Natural killer cell treated with Interleukin-12 subunit alpha and Interleukin-12 subunit beta and Interleukin-15 and Interleukin-18, amount 100 ng/mL, for 72 hours (primary cell): ENCODE results near the gene MGA. TPM values are rescaled to one million over a fixed set of nuclear protein-coding genes. Genes with fewer than 3 reads are reported as not detected.

Experiments used
- ATAC-seq, 2 donors: fragments of 150-1000 bp; cut with Tn5 transposase in 1 of 2; sonication (Bioruptor Pico), chemical (Tn5 transposase) in 1 of 2; 2 replicates each; pipeline ENCODE4 v1.10.0; 2021
- DNase-seq: peaks from one replicate; pipeline ENCODE4 v3.0.0; 2022; ENCODE audit warnings: low spot score
- H3K27ac Mint-ChIP-seq, 2 donors: 1 replicate in 1 of 2; 2 replicates in 1 of 2; pipeline ENCODE4 v1.8.0; 2022; ENCODE audit warnings: mixed read lengths in 2 of 2, mild to moderate bottlenecking in 1 of 2, moderate library complexity in 1 of 2
- H3K27me3 Mint-ChIP-seq, 2 donors: 1 replicate in 1 of 2; 2 replicates in 1 of 2; pipeline ENCODE4 v1.8.0; 2022; ENCODE audit warnings: mixed read lengths in 2 of 2
- H3K36me3 Mint-ChIP-seq: one replicate; pipeline ENCODE4 v1.8.0; 2022; ENCODE audit warnings: mixed read lengths
- H3K4me1 Mint-ChIP-seq, 2 donors: 1 replicate in 1 of 2; 2 replicates in 1 of 2; pipeline ENCODE4 v1.8.0; 2022; ENCODE audit warnings: low read depth in 2 of 2, mixed read lengths in 2 of 2, mild to moderate bottlenecking in 1 of 2
- H3K4me3 Mint-ChIP-seq: one replicate; pipeline ENCODE4 v1.8.0; 2022; ENCODE audit warnings: mixed read lengths
- H3K9me3 Mint-ChIP-seq: 2 replicates; pipeline ENCODE4 v1.8.0; 2022; ENCODE audit warnings: mixed read lengths
- total RNA-seq, 2 donors: library from RNA; stranded (reverse); gene quantifications; one replicate each; pipeline ENCODE4 v1.2.3, GENCODE V29; 2022

MGA gene
- total RNA-seq, 2 donors from 2014 or later: 42.6 to 54.8 TPM

GRCh38 chr15:41640985-41641384 is 19.2 kb upstream of the MGA start:
- Mint-ChIP-seq H3K4me1 (no peaks in the 10 kb centered on the region), H3K36me3 (no peaks in the 10 kb centered on the region), H3K27me3 (no peaks in the 10 kb centered on the region), H3K27ac (no peak overlapping the region), H3K4me3 (no peak overlapping the region), H3K9me3 (no peaks in the 10 kb centered on the region)
- no peak for DNase-seq
- ATAC-seq: no peak

DNA sequence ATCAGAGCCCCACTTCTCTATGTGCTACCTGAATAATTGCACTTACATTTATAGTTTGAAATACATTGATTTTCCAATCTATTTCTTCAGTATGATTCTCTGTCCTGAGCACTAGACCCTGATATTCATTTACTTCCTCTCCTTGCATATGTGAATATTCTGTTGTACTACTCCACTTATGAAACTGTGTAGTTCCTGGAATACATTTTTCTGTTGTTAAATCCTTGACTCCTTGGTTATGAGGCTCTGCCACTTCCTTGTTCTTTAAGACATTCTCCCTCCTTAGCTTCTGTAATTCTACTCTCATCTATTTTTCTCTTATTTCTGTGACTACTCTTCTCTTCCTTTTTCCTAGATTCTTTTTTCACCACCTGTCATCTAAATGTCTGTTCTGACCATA is 12.9 kb upstream of the MGA start:
- Mint-ChIP-seq H3K27me3 (peaks cover 0 to 7% of the 10 kb centered on the region in 2 donors), H3K4me3 (no peak overlapping the region), H3K27ac (no peak overlapping the region), H3K9me3 (no peaks in the 10 kb centered on the region), H3K36me3 (no peaks in the 10 kb centered on the region), H3K4me1 (no peaks in the 10 kb centered on the region)
- ATAC-seq (no peak), DNase-seq (no peak)

DNA sequence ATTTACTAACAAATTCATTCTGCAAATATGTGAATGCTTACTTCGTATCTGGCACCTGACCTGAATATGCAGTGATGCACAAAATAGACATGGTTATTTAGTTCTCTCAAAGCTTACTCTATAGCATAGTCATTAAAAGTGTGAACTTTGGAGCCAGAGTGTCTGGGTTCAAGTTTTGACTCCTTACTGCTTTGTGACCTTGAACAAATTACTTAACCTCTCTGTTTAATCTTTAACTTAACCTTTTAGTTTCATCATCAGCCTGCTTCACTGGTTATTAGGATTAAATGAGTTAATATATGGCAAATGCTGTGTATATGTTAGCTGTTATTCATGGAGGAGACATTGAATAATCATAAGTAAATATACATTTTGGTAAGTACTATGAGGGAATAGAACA is 12.1 kb upstream of the MGA start:
- H3K4me3 Mint-ChIP-seq: no peak overlapping the region
- H3K36me3 Mint-ChIP-seq: no peaks in the 10 kb centered on the region
- DNase-seq (no peak), ATAC-seq (no peak)
- peaks cover 0 to 7% of the 10 kb centered on the region in 2 donors for H3K27me3 Mint-ChIP-seq
- H3K9me3 Mint-ChIP-seq: no peaks in the 10 kb centered on the region
- H3K27ac Mint-ChIP-seq: no peak overlapping the region
- no peaks in the 10 kb centered on the region for H3K4me1 Mint-ChIP-seq

GRCh38 chr15:41648770-41649169 is 11.4 kb upstream of the MGA start:
- Mint-ChIP-seq H3K4me1 (peaks cover 0 to 2% of the 10 kb centered on the region in 2 donors), H3K27ac (no peak overlapping the region)

DNA sequence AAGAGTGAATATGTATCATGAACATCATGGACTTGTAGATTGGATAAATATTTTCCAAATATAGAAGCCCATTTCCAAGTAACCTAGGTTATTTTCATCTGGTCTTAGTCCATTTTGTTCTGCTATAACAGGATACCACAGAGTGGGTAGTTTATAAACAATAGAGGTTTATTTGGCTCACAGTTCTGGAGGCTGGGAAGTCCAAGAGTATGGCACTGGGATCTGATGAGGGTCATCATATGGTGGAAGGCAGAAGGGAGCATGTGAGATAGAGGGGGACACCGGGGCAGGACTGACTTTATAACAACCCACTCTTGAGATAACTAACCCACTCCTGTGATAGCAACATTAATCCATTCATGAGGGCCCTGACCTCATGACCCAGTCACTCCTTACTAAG is 9.4 kb upstream of the MGA start:
- no peaks in the 10 kb centered on the region for H3K9me3 Mint-ChIP-seq
- no peak for ATAC-seq
- no peak overlapping the region for H3K4me3 Mint-ChIP-seq

More at GRCh38 chr15:41648770-41649169, 11.4 kb upstream of the MGA start:
- Mint-ChIP-seq H3K4me3 (no peak overlapping the region), H3K9me3 (no peaks in the 10 kb centered on the region), H3K36me3 (no peaks in the 10 kb centered on the region), H3K27me3 (peaks cover 2 to 7% of the 10 kb centered on the region in 2 donors)
- DNase-seq: no peak
- no peak for ATAC-seq

DNA sequence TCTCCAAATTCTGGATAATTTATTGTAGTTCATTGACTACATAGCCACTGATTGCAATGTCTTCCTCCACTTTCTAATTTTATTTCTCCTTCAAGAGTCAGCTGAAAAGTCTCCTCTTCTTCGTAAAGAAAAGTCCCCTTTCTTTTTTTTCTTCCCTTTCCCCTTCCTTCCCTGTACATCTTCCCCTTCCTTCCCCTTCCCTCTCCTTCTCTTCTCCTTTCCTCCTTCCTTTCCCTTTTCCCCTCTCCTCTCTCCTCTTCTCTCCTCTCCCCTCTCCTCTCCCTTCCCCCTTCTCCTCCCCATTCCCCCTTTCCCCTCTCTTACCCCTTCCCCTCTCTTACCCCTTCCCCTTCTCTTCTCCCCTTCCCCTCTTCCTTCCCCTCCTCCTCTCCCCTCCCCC is 8.8 kb upstream of the MGA start:
- H3K36me3 Mint-ChIP-seq: no peaks in the 10 kb centered on the region
- H3K27me3 Mint-ChIP-seq: peaks cover 5 to 7% of the 10 kb centered on the region in 2 donors
- no peak overlapping the region for H3K27ac Mint-ChIP-seq
- H3K4me1 Mint-ChIP-seq: peaks cover 0 to 4% of the 10 kb centered on the region in 2 donors
- no peak overlapping the region for H3K4me3 Mint-ChIP-seq
- DNase-seq (no peak), ATAC-seq (no peak)
- H3K9me3 Mint-ChIP-seq: no peaks in the 10 kb centered on the region

More for the DNA sequence above, 9.4 kb upstream of the MGA start:
- no peaks in the 10 kb centered on the region for H3K36me3 Mint-ChIP-seq
- peaks cover 0 to 4% of the 10 kb centered on the region in 2 donors for H3K4me1 Mint-ChIP-seq
- no peak for DNase-seq
- H3K27ac Mint-ChIP-seq: no peak overlapping the region
- peaks cover 5 to 7% of the 10 kb centered on the region in 2 donors for H3K27me3 Mint-ChIP-seq

GRCh38 chr15:41653760-41654159 is 6.4 kb upstream of the MGA start:
- H3K9me3 Mint-ChIP-seq: no peaks in the 10 kb centered on the region
- H3K36me3 Mint-ChIP-seq: no peaks in the 10 kb centered on the region
- H3K4me3 Mint-ChIP-seq: no peak overlapping the region
- peak overlapping the region in 1 of 2 donors; percentile 31 for H3K27ac Mint-ChIP-seq
- DNase-seq: no peak
- peaks cover 5 to 7% of the 10 kb centered on the region in 2 donors for H3K27me3 Mint-ChIP-seq
- H3K4me1 Mint-ChIP-seq: peaks cover 0 to 5% of the 10 kb centered on the region in 2 donors
- ATAC-seq: no peak

- H3K36me3 Mint-ChIP-seq: no peaks in the 10 kb centered on the region
- H3K4me3 Mint-ChIP-seq: no peak overlapping the region
- peaks cover 0 to 5% of the 10 kb centered on the region in 2 donors for H3K27me3 Mint-ChIP-seq
- ATAC-seq (no peak), DNase-seq (no peak)
- peaks cover 5 to 17% of the 10 kb centered on the region in 2 donors for H3K4me1 Mint-ChIP-seq
- H3K27ac Mint-ChIP-seq: no peak overlapping the region
- H3K9me3 Mint-ChIP-seq: peaks cover 3% of the 10 kb centered on the region
Measured at GRCh38 chr15:41655716-41656115, 4.5 kb upstream of the MGA start.

- Mint-ChIP-seq H3K9me3 (peaks cover 3% of the 10 kb centered on the region), H3K4me1 (peaks cover 10 to 22% of the 10 kb centered on the region in 2 donors), H3K27me3 (peaks cover 0 to 5% of the 10 kb centered on the region in 2 donors), H3K4me3 (no peak overlapping the region), H3K36me3 (no peaks in the 10 kb centered on the region), H3K27ac (no peak overlapping the region)
- ATAC-seq: no peak
- no peak for DNase-seq
Measured at GRCh38 chr15:41656188-41656587, 4.0 kb upstream of the MGA start.

GRCh38 chr15:41658689-41659088 is 1.5 kb upstream of the MGA start:
- no peak for DNase-seq
- Mint-ChIP-seq H3K27me3 (peaks cover 0 to 4% of the 10 kb centered on the region in 2 donors), H3K4me3 (no peak overlapping the region), H3K27ac (peak overlapping the region in 1 of 2 donors; percentile 61), H3K4me1 (peaks cover 22 to 32% of the 10 kb centered on the region in 2 donors), H3K36me3 (no peaks in the 10 kb centered on the region), H3K9me3 (peaks cover 3% of the 10 kb centered on the region)
- ATAC-seq: no peak

DNA sequence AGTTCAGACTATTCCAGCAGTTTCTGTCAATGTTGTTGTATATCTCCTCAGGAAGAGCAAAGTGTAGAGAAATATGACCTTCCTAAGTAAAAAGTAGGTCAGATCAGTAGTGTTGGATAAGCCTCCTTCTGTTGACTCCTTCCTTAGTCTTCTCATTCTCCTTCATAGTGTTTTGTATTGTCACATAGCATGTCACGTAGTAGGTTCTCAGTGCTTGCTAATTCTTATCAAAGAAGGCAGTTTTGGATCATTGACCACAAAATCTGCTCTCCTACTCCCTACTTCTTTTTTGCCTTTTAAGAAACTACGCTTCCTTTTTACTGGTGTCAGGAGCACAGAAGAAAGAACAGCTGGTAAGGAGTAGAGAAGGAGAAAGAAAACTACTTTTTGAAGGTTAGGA is 1.0 kb upstream of the MGA start:
- DNase-seq (no peak), ATAC-seq (no peak)
- Mint-ChIP-seq H3K27me3 (no peaks in the 10 kb centered on the region), H3K36me3 (no peaks in the 10 kb centered on the region), H3K27ac (peak overlapping the region; percentile 61 to 88), H3K9me3 (peaks cover 3% of the 10 kb centered on the region), H3K4me3 (peak overlapping the region; percentile 93), H3K4me1 (peaks cover 22 to 29% of the 10 kb centered on the region in 2 donors)

DNA sequence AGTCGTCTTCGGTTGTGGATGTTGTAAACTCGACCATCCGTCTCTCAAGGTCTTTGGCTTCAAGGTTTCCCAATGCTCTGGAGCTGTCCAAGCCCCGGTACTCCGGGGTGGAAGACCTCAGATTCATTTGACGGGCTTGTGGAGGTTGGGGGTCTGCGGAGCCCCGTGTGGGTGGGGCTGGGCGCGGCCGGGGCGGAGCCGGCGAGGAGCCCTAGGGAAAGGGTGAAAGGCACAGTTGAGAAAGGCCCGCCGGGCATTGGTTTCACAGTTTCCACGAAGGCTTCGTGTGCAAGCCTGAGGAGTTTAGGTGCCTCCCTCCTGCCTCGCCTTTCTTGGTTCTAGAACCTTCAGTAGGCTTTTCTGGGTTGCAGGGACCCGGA is 360 bp upstream of the MGA start:
- peak; percentile 4 to 17 for ATAC-seq

GRCh38 chr15:41661078-41661517 is 893 bp downstream of the MGA start:
- DNase-seq (no peak), ATAC-seq (no peak)
- Mint-ChIP-seq H3K4me1 (peaks cover 28 to 29% of the 10 kb centered on the region in 2 donors), H3K36me3 (no peaks in the 10 kb centered on the region), H3K9me3 (peaks cover 3% of the 10 kb centered on the region), H3K27me3 (no peaks in the 10 kb centered on the region), H3K27ac (peak overlapping the region; percentile 88 to 99), H3K4me3 (peak overlapping the region; percentile 93)

More for the DNA sequence above, 360 bp upstream of the MGA start:
- Mint-ChIP-seq H3K4me1 (peaks cover 25 to 29% of the 10 kb centered on the region in 2 donors), H3K9me3 (peaks cover 3% of the 10 kb centered on the region), H3K27me3 (no peaks in the 10 kb centered on the region), H3K27ac (peak overlapping the region; percentile 88 to 99), H3K36me3 (no peaks in the 10 kb centered on the region), H3K4me3 (peak overlapping the region; percentile 93)
- no peak for DNase-seq

GRCh38 chr15:41661518-41662225 is 1.5 kb downstream of the MGA start:
- ATAC-seq: peak; percentile 41 to 48
- Mint-ChIP-seq H3K27me3 (no peaks in the 10 kb centered on the region), H3K36me3 (no peaks in the 10 kb centered on the region), H3K27ac (peak overlapping the region; percentile 88 to 99), H3K9me3 (peaks cover 3% of the 10 kb centered on the region), H3K4me1 (peaks cover 29 to 32% of the 10 kb centered on the region in 2 donors), H3K4me3 (peak overlapping the region; percentile 93)
- peak; percentile 80 for DNase-seq
